CD14-positive monocyte (primary cell): ENCODE measurements around the gene OR2T4. TPM values are rescaled to one million over a fixed set of nuclear protein-coding genes. Genes with fewer than 3 reads are reported as not detected.

Experiments used
- DNase-seq, 3 donors: peaks; one replicate each; pipeline ENCODE4 v3.0.0-alpha.2; 2011 to 2022
- H2AFZ ChIP-seq: 2 replicates; pipeline ENCODE4 v1.6.0; 2012; ENCODE audit warnings: mild to moderate bottlenecking, low read depth, low read length, inconsistent platforms; ENCODE audit not compliant: insufficient read depth, poor library complexity, severe bottlenecking
- H3K27ac ChIP-seq, 2 donors: 1 replicate in 1 of 2; 2 replicates in 1 of 2; pipeline ENCODE4 v1.5.1; 2012 to 2013; ENCODE audit warnings: low read length in 2 of 2, control low read depth in 1 of 2, inconsistent platforms in 1 of 2, low read depth in 1 of 2, mild to moderate bottlenecking in 1 of 2
- H3K27me3 ChIP-seq, 2 donors: one replicate each; pipeline versions ENCODE4 v1.6.0 to v1.6.1; 2011 to 2013; ENCODE audit warnings: low read length in 2 of 2; ENCODE audit not compliant: control insufficient read depth in 2 of 2, insufficient read depth in 2 of 2
- H3K36me3 ChIP-seq, 2 donors: replicated peaks in 1 of 2; 1 replicate in 1 of 2; 2 replicates in 1 of 2; pipeline versions ENCODE4 v1.5.1 to v1.6.1; 2012 to 2013; ENCODE audit warnings: low read length in 2 of 2, control low read depth in 1 of 2, inconsistent platforms in 1 of 2, mild to moderate bottlenecking in 1 of 2; ENCODE audit not compliant: insufficient read depth in 2 of 2, control insufficient read depth in 1 of 2
- H3K4me1 ChIP-seq, 2 donors: 1 replicate in 1 of 2; 2 replicates in 1 of 2; pipeline versions ENCODE4 v1.5.1 to v1.6.1; 2012 to 2013; ENCODE audit warnings: low read length in 2 of 2, control low read depth in 1 of 2, inconsistent platforms in 1 of 2, mild to moderate bottlenecking in 1 of 2, moderate library complexity in 1 of 2; ENCODE audit not compliant: insufficient read depth in 2 of 2, control insufficient read depth in 1 of 2
- H3K4me2 ChIP-seq: replicated peaks from 2 replicates; pipeline ENCODE3; 2012; ENCODE audit warnings: low read length, moderate library complexity, mild to moderate bottlenecking; ENCODE audit not compliant: poor library complexity, severe bottlenecking; ENCODE audit errors: extremely low read depth
- H3K4me3 ChIP-seq, 3 experiments: fragments of 200-600 bp in 1 of 3; sonication (generic) in 1 of 3; replicated peaks in 1 of 3; 1 replicate in 2 of 3; 2 replicates in 1 of 3; pipeline ENCODE4 v1.5.1; 2011 to 2013; ENCODE audit warnings: low read length in 3 of 3, mild to moderate bottlenecking in 3 of 3, control low read depth in 2 of 3, low read depth in 2 of 3, inconsistent platforms in 1 of 3, moderate library complexity in 1 of 3
- H3K79me2 ChIP-seq: 2 replicates; pipeline ENCODE4 v1.6.0; 2012; ENCODE audit warnings: mild to moderate bottlenecking, control low read depth, inconsistent platforms, low read length, moderate library complexity; ENCODE audit not compliant: insufficient read depth
- H3K9ac ChIP-seq: 2 replicates; pipeline ENCODE4 v1.6.0; 2017; ENCODE audit warnings: low read length, mild to moderate bottlenecking; ENCODE audit not compliant: insufficient read depth, poor library complexity, severe bottlenecking
- H3K9me3 ChIP-seq, 2 donors: replicated peaks in 1 of 2; 1 replicate in 1 of 2; 2 replicates in 1 of 2; pipeline versions ENCODE4 v1.5.1 to v1.6.1; 2012 to 2013; ENCODE audit warnings: low read length in 2 of 2, control low read depth in 1 of 2; ENCODE audit not compliant: control insufficient read depth in 1 of 2, insufficient read depth in 1 of 2
- H4K20me1 ChIP-seq: 2 replicates; pipeline ENCODE4 v1.6.0; 2012; ENCODE audit warnings: mild to moderate bottlenecking, low read length, control low read depth, moderate library complexity; ENCODE audit not compliant: insufficient read depth
- H3K27ac Mint-ChIP-seq, 7 donors: one replicate each; pipeline ENCODE4 v1.8.0; 2020; ENCODE audit warnings: mild to moderate bottlenecking in 7 of 7, mixed read lengths in 7 of 7, moderate library complexity in 6 of 7, inconsistent platforms in 2 of 7
- H3K27me3 Mint-ChIP-seq, 3 donors: one replicate each; pipeline ENCODE4 v1.8.0; 2021 to 2022; ENCODE audit warnings: low read depth in 3 of 3, mild to moderate bottlenecking in 3 of 3, mixed read lengths in 3 of 3, moderate library complexity in 3 of 3, inconsistent platforms in 1 of 3
- H3K36me3 Mint-ChIP-seq, 2 donors: one replicate each; pipeline ENCODE4 v1.8.0; 2020; ENCODE audit warnings: mixed read lengths in 2 of 2, inconsistent platforms in 1 of 2, mild to moderate bottlenecking in 1 of 2
- H3K4me1 Mint-ChIP-seq: one replicate; pipeline ENCODE4 v1.8.0; 2020; ENCODE audit warnings: mild to moderate bottlenecking, mixed read lengths
- H3K4me3 Mint-ChIP-seq, 2 donors: one replicate each; pipeline ENCODE4 v1.8.0; 2020; ENCODE audit warnings: mild to moderate bottlenecking in 2 of 2, mixed read lengths in 2 of 2, moderate library complexity in 1 of 2
- H3K9me3 Mint-ChIP-seq, 7 donors: one replicate each; pipeline ENCODE4 v1.8.0; 2020 to 2022; ENCODE audit warnings: mixed read lengths in 7 of 7, mild to moderate bottlenecking in 6 of 7, moderate library complexity in 6 of 7, inconsistent platforms in 2 of 7
- WGBS: methylation state at CpG from one replicate; pipeline ENCODE4 v1.1.5; 2013; ENCODE audit warnings: missing lambda C conversion rate; ENCODE audit not compliant: insufficient coverage; 5-methylcytosine and 5-hydroxymethylcytosine counted together
- intact Hi-C, 2 donors: fragments of 100-400 bp; cut with micrococcal nuclease; formaldehyde crosslinking; loops; one replicate each; pipeline versions ENCODE4 v1.15.0 to v1.15.1; 2023
- polyA plus RNA-seq, 3 donors: library from polyadenylated mRNA; depleted of rRNA in 1 of 3; unstranded in 2 of 3; stranded (reverse) in 1 of 3; fragments of 300-500 nt in 2 of 3; fragments of >200 nt in 1 of 3; fragmentation: Illumina TruSeq in 2 of 3; gene quantifications; 1 replicate in 2 of 3; 2 replicates in 1 of 3; pipeline ENCODE4 v1.2.3, GENCODE V29; 2012 to 2021
- TF ChIP-seq, protein P1 (sequence below): fragments of 200-600 bp; IDR thresholded peaks from one replicate; pipeline ENCODE4 v1.8.0; 2022; ENCODE audit warnings: antibody characterized with exemption, mild to moderate bottlenecking

The OR2T4 gene
- polyA plus RNA-seq, 3 donors, result not detected

GRCh38 chr1:248373761-248374160 lies 12.3 kb downstream of the OR2T4 start:
- Mint-ChIP-seq H3K4me3 (no peak overlapping the region), H3K9me3 (peaks cover 0 to 7% (median 0%) of the 10 kb centered on the region in 7 donors), H3K27me3 (no peaks in the 10 kb centered on the region), H3K27ac (no peak overlapping the region), H3K4me1 (no peaks in the 10 kb centered on the region), H3K36me3 (no peaks in the 10 kb centered on the region)
- no peaks in the 10 kb centered on the region for H3K4me1 ChIP-seq
- peaks cover 0 to 6% of the 10 kb centered on the region in 2 donors for H3K9me3 ChIP-seq
- no peaks in the 10 kb centered on the region for H3K27me3 ChIP-seq
- H3K36me3 ChIP-seq, result no peaks in the 10 kb centered on the region
- no peak for DNase-seq
- H4K20me1 ChIP-seq, result no peaks in the 10 kb centered on the region
- H3K9ac ChIP-seq, result no peak overlapping the region
- H3K4me2 ChIP-seq, result no peak overlapping the region
- no peak overlapping the region for H3K27ac ChIP-seq
- no peak overlapping the region for H3K4me3 ChIP-seq
- H3K79me2 ChIP-seq, result no peaks in the 10 kb centered on the region
- WGBS, result 92% methylated on average over 4 of the region's 4 CpGs
- TF ChIP-seq, protein P1, sequence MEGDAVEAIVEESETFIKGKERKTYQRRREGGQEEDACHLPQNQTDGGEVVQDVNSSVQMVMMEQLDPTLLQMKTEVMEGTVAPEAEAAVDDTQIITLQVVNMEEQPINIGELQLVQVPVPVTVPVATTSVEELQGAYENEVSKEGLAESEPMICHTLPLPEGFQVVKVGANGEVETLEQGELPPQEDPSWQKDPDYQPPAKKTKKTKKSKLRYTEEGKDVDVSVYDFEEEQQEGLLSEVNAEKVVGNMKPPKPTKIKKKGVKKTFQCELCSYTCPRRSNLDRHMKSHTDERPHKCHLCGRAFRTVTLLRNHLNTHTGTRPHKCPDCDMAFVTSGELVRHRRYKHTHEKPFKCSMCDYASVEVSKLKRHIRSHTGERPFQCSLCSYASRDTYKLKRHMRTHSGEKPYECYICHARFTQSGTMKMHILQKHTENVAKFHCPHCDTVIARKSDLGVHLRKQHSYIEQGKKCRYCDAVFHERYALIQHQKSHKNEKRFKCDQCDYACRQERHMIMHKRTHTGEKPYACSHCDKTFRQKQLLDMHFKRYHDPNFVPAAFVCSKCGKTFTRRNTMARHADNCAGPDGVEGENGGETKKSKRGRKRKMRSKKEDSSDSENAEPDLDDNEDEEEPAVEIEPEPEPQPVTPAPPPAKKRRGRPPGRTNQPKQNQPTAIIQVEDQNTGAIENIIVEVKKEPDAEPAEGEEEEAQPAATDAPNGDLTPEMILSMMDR, result no peak
- intact Hi-C loops, result no loop called here
- H2AFZ ChIP-seq, result no peak overlapping the region

DNA sequence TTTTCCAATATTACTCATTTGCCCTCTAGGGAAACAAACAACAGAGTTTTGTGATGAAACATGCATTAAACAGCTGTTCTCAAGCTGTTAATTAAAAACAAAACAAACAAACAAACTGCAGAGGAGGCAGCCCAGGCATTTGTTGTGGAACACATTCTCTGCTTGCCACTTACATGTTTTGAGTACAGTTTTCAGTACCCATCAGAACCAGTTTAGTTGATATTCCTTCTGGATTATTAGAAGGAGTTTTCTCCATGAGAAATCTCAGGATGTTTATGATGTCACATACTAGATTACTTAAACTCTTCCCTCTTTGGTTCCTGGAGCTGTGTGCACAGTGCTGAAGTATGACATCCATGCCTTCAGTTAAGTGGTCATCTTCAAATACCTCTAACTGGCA lies 14.0 kb downstream of the OR2T4 start, which contains the start of gene OR2T6:
OR2T6 (plus strand) TSS at position 301 of the 400 bp plus-strand sequence. CDS start 11,863 bp downstream, outside the sequence.
- H3K79me2 ChIP-seq, result no peaks in the 10 kb centered on the region
- no peaks in the 10 kb centered on the region for H3K36me3 ChIP-seq
- H3K27ac ChIP-seq, result no peak within 1 kb of the TSS
- no peaks in the 10 kb centered on the region for H4K20me1 ChIP-seq
- H2AFZ ChIP-seq, result no peak within 1 kb of the TSS
- no peak for DNase-seq
- Mint-ChIP-seq H3K4me1 (no peaks in the 10 kb centered on the region), H3K36me3 (no peaks in the 10 kb centered on the region), H3K9me3 (peaks cover 0 to 7% (median 0%) of the 10 kb centered on the region in 7 donors), H3K27ac (no peak within 1 kb of the TSS), H3K4me3 (no peak within 1 kb of the TSS), H3K27me3 (no peaks in the 10 kb centered on the region)
- TF ChIP-seq, protein P1, result no peak
- no peak within 1 kb of the TSS for H3K9ac ChIP-seq
- H3K9me3 ChIP-seq, result peaks cover 0 to 6% of the 10 kb centered on the region in 2 donors
- no peak within 1 kb of the TSS for H3K4me2 ChIP-seq
- H3K4me1 ChIP-seq, result no peaks in the 10 kb centered on the region
- no peak within 1 kb of the TSS for H3K4me3 ChIP-seq
- intact Hi-C loops, result no loop called here
- H3K27me3 ChIP-seq, result no peaks in the 10 kb centered on the region
